Ishikawa (cell line): ENCODE results near the gene MAN1A2.

Experiments used
- CEBPB ChIP-seq: IDR thresholded peaks from 2 replicates; pipeline ENCODE4 v1.6.1; 2012
- CREB1 ChIP-seq: IDR thresholded peaks from 2 replicates; pipeline ENCODE4 v1.6.1; 2012; ENCODE audit warnings: low read depth
- EGR1 ChIP-seq: IDR thresholded peaks from 2 replicates; pipeline ENCODE4 v1.6.1; 2012
- EP300 ChIP-seq: IDR thresholded peaks from 2 replicates; pipeline ENCODE4 v1.6.1; 2012; ENCODE audit warnings: borderline replicate concordance
- FOXM1 ChIP-seq: IDR thresholded peaks from 2 replicates; pipeline ENCODE4 v1.6.1; 2012; ENCODE audit warnings: low read depth, borderline replicate concordance
- NFIC ChIP-seq: IDR thresholded peaks from 2 replicates; pipeline ENCODE4 v1.6.1; 2012
- RAD21 ChIP-seq: IDR thresholded peaks from 2 replicates; pipeline ENCODE4 v1.6.1; 2012; ENCODE audit warnings: low read depth
- TAF1 ChIP-seq: IDR thresholded peaks from 2 replicates; pipeline ENCODE4 v1.6.1; 2012; ENCODE audit warnings: low read depth, mild to moderate bottlenecking
- TCF12 ChIP-seq: IDR thresholded peaks from 2 replicates; pipeline ENCODE4 v1.6.1; 2012; ENCODE audit warnings: low read depth
- TEAD4 ChIP-seq: IDR thresholded peaks from 2 replicates; pipeline ENCODE4 v1.6.1; 2012
- YY1 ChIP-seq: IDR thresholded peaks from 2 replicates; pipeline ENCODE4 v1.6.1; 2012; ENCODE audit warnings: low read depth
- TF ChIP-seq, protein P1 (sequence below): IDR thresholded peaks from 2 replicates; pipeline ENCODE4 v1.6.1; 2012; ENCODE audit warnings: low read depth, mild to moderate bottlenecking
- TF ChIP-seq, protein P2 (sequence below): IDR thresholded peaks from 2 replicates; pipeline ENCODE4 v1.6.1; 2012
- TF ChIP-seq, protein P3 (sequence below): IDR thresholded peaks from 2 replicates; pipeline ENCODE4 v1.6.1; 2012

MAN1A2 gene

DNA sequence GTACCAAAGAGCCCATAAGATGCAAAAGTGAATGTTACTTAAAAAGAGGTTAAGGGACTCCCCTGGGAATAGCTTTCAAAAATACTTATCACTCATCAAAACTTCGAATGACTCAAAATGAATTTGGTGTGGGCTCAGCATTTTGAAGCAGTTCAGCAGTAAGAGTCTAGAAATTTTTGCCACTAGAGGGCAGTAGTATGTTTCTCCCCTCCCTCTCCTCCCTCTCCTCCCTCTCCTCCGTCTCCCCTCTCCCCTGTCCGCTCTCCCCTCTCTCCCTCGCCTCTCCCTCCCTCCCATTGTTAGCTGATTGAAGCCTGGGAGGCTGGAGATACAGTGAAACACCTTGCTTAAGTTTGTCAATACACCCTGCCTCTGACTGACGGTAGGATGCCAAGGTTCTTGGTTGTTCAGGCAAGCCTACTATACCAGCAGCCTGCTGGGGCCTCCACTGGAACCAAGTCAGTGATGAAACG lies 167.8 kb downstream of the MAN1A2 start:
- TF ChIP-seq RAD21: peak; percentile 63
- peak; percentile 85 for TF ChIP-seq TEAD4
- no peak for TF ChIP-seq TAF1

DNA sequence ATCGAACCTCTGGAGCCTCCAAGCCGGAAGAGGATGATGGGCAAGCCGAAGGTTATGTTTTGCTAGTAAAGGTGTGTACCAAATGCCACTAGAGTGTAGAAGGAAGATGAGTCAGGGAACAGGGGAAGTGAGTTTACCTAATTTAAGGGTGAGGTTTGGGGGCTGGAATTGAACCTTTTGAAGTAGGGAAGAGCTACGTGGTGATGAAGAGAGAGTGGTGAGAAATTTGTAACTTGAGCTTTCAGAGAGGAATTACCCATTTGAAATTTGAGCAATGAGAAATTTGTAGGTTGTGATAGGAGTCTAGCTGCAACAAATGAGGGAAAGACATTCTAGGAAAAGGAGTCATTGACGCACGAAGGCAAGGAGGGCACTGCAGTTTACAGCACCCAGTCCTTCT lies 168.6 kb downstream of the MAN1A2 start:
- TF ChIP-seq FOXM1 (no peak), TAF1 (no peak), TEAD4 (no peak), EGR1 (no peak), NFIC (no peak), RAD21 (no peak), YY1 (no peak), CREB1 (no peak)
- TF ChIP-seq, protein P1, sequence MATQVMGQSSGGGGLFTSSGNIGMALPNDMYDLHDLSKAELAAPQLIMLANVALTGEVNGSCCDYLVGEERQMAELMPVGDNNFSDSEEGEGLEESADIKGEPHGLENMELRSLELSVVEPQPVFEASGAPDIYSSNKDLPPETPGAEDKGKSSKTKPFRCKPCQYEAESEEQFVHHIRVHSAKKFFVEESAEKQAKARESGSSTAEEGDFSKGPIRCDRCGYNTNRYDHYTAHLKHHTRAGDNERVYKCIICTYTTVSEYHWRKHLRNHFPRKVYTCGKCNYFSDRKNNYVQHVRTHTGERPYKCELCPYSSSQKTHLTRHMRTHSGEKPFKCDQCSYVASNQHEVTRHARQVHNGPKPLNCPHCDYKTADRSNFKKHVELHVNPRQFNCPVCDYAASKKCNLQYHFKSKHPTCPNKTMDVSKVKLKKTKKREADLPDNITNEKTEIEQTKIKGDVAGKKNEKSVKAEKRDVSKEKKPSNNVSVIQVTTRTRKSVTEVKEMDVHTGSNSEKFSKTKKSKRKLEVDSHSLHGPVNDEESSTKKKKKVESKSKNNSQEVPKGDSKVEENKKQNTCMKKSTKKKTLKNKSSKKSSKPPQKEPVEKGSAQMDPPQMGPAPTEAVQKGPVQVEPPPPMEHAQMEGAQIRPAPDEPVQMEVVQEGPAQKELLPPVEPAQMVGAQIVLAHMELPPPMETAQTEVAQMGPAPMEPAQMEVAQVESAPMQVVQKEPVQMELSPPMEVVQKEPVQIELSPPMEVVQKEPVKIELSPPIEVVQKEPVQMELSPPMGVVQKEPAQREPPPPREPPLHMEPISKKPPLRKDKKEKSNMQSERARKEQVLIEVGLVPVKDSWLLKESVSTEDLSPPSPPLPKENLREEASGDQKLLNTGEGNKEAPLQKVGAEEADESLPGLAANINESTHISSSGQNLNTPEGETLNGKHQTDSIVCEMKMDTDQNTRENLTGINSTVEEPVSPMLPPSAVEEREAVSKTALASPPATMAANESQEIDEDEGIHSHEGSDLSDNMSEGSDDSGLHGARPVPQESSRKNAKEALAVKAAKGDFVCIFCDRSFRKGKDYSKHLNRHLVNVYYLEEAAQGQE: no peak
- TF ChIP-seq, protein P2, sequence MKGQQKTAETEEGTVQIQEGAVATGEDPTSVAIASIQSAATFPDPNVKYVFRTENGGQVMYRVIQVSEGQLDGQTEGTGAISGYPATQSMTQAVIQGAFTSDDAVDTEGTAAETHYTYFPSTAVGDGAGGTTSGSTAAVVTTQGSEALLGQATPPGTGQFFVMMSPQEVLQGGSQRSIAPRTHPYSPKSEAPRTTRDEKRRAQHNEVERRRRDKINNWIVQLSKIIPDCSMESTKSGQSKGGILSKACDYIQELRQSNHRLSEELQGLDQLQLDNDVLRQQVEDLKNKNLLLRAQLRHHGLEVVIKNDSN: no peak
- TF ChIP-seq, protein P3, sequence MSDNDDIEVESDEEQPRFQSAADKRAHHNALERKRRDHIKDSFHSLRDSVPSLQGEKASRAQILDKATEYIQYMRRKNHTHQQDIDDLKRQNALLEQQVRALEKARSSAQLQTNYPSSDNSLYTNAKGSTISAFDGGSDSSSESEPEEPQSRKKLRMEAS: no peak

DNA sequence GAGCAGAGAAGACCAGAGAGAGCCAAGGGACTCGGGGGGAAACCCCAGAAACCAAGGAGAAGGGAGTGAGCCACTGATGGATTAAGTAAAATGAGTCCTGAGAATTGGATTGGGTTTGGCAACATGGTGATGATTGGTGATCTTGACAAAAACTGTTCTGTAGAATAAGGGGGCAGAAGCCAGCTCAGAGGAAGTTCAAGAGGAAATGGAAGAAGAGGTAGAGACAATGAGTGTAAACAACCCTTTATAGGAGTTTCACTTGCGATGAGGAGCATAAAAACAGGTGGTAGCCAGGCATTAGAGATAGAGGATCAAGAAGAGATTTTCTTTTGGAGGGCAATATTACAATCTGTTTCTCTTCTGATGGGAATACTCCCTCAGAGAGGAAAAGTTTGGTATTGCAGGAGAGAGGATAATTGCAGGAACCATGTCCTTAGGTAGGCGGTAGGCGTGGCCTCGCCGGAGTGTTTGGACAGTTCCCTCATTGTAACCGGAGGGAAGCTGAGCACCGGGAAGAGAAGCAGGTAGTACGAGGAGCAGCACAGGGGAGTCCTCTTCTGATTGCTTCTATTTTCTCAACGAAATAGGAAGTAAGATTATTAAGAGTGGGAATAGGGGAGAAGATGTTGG lies 170.2 kb downstream of the MAN1A2 start:
- TF ChIP-seq EP300 (no peak), RAD21 (0 out of 2 replicates have a peak, but pooled peaks have one; percentile 14), TCF12 (no peak)
- TF ChIP-seq, protein P2: no peak
- TF ChIP-seq, protein P1: peak; percentile 74

DNA sequence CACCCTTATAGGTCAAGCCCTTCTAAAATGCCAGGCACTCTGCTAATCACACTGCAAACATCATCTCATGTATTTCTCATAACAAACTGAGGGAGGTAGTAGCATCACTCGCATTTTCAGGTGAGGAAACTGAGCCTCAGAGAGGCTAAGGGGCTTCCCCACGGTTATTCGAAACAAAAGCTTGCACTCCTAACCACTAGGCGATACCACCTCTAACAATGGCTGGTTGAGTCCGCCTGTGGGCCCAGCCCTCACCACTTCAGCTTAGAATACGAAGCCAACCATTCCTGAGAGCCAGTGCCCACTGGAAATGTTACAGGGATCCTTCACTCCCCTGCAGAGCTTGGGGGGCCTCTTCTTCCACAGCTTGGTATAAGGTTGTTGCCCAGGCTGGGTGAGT lies 173.3 kb downstream of the MAN1A2 start:
- TF ChIP-seq, protein P3: no peak
- TF ChIP-seq TCF12 (no peak), FOXM1 (no peak), CREB1 (no peak), EGR1 (no peak), TAF1 (no peak), YY1 (no peak), EP300 (no peak), NFIC (no peak), RAD21 (no peak), TEAD4 (no peak)
- TF ChIP-seq, protein P1: no peak
- TF ChIP-seq, protein P2: no peak

DNA sequence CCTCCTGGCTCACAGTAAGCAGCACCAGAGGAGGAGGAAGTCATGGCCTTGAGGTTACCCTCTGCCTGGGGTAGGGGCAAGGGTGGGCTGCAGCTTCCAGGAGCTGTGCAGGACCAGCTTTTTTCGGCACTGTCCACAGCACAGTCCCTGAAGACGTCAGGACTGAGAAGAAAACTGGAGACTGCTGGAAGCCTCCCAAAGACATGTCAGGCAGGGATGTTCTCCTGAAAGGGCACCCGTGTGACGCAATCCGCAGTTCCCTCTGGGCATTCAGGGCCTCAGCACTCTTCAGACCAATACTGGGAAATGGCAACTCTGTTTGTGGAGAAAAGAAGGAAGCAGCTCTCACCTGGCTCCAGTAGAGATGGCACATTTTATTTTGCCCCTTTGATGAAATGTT lies 173.8 kb downstream of the MAN1A2 start:
- TF ChIP-seq CEBPB: peak; percentile 9; the same call in 1 of the 2 replicates
- no peak for TF ChIP-seq NFIC
- TF ChIP-seq TCF12: no peak
